ENCODE results near the gene CYB5R2.

The CYB5R2 gene

DNA sequence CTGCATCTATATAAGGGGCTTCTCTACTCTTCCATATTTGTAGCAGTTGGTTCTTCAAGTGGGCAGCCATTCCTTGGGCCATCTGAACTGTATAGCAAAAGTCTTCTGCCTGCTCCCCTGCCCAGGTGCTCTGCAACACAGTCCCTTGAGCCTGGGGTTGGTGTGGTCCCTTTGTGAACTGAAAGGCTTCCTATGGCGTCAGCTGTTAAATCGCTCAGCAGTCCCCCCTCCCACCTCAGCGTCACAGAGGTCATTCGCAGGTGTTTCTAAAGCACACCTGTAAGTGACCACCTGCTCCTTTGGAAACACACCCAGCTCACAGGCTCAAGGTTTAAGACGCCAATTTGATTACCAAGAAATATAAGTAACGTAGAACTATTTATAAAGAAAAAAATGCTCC, 37.0 kb downstream of the CYB5R2 start:
- no peak for ATAC-seq

GRCh38 chr11:7635708-7636107, 37.6 kb downstream of the CYB5R2 start:
- ATAC-seq = no peak

- ATAC-seq = no peak
Measured at GRCh38 chr11:7635137-7635536, 38.2 kb downstream of the CYB5R2 start.

DNA sequence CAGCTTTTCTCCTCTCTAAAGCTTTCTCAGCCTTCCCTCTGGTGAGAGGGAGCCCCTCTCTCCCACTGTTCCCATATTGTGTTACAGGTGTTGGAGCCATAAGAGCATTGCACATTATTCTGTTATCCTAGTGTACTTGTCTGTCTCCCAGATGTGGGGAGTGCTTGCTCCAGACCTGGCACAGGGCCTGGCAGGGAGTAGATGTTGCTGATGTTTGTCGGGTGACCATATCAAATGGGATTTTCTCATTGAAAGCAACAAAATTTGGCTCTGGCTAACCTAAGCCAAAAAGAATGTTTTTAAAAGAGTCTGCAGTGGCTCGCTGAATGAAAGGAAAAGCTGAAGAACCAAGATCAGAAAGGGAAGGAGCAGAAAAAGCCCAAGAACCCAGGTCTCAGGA, 41.1 kb downstream of the CYB5R2 start:
- no peak for ATAC-seq

DNA sequence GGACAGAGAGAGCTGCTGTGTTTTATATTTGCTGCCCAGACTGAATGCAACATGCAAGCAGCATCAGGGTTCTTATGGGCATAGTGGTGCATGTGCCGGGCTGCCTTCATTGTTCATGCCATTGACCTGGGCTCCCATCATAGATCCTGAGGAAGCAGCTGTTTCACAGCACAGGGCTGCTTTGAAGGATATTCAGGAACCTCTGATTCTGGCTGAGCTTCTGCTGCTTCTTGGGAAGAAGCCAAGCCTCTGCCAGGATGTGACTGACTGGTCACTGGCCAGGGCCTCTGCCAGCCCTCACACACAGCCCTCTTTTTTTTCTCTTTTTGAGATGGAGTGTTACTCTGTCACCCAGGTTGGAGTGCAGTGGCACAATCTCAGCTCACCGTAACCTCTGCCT, 43.3 kb downstream of the CYB5R2 start:
- no peak for ATAC-seq

DNA sequence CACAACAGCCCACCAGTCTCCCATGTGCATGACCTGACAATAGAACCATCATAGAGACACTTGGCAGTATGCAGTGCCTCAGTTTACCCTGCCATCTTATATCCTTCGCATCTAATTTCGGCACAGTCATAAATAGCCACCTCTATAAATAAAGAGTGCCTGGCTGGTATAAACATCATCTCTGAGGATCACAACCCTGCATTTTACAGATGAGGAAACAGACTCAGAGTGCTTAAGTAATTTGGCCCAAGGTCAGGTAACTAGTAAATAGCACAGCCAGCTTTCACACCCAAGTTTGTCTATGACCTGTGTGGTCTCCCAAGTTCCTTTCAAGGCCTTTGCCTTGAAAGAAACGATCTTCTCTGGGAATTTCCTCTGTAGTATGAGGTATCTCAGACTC, 44.6 kb downstream of the CYB5R2 start:
- ATAC-seq = no peak

- ATAC-seq = no peak
Measured at GRCh38 chr11:7622721-7623120, 50.6 kb downstream of the CYB5R2 start.

DNA sequence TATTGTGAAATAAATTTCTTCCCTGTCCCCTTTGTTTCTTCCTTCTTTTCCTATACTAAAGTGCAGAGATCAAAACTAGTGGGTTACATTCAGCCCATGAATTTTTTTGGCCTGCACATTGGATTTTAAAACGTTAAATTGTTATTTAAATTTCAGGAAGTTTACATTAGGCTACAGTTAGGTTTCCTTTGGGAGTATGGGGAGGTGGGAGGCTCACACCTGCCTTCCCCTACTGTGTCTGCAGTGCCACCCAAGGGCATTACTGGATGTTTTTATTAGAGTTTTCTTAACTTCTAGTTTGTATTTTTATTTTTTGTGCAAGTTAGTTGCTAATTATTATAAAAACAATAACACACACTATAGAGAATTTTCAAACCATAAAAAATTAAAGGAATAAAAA, 51.7 kb downstream of the CYB5R2 start:
- no peak for ATAC-seq

DNA sequence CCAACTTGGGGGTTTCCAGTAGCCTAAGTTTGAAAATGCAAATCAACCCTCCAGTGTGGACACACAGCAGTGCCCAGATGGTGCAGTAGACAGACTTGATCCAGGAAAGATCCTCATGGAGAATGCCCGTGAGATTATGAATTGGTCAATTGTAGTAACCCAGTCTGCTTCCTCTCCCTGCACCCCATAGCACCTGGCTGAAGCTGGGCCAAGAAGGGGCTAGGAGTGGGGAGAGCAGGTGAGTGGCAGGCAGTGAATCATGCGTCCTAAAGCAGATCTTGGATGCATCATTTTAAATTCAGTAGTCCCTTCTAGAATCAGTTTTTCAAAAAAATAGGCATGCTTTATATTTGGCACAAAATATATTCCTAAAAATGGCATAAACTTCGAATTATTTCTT, 52.2 kb downstream of the CYB5R2 start:
- no peak for ATAC-seq

DNA sequence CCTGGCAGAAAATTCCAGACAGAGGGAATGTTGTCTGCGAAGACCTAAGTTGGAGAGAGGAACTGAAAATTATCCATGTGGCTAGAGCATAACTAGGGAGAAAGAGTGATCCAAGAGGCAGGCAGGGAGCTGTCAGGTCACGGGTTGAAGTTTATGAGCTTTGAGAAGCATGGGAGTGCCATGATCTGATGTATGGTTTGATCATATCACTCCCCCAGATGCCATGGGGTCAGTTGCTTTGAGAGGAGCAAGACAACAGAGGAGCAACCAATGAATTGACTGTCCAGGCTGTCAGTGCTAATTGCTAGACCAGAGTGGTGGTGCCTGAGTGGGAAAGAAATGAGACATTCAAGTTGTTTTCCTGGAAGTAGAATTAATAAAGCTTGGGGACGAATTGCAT, 54.0 kb downstream of the CYB5R2 start:
- ATAC-seq = no peak

GRCh38 chr11:7617032-7617431, 56.3 kb downstream of the CYB5R2 start:
- ATAC-seq = no peak
